IMR-90 (cell line): Measurements from ENCODE around the gene GMEB2. TPM values are rescaled to one million over a fixed set of nuclear protein-coding genes. Genes with fewer than 3 reads are reported as not detected.

ENCODE experiments used
- ATAC-seq: fragments of 200-7000 bp; cut with Tn5 transposase; 2 replicates; pipeline ENCODE4 v1.9.1; 2020; ENCODE audit warnings: low read depth, mild to moderate bottlenecking, moderate library complexity
- BruUV-seq: library from RNA; stranded (reverse); fragments of 400-500 nt; replicated peaks from 2 replicates; lab custom pipeline; 2021; lab: Mats Ljungman, UMichigan
- CTCF ChIA-PET: fragments of 300-600 bp; formaldehyde crosslinking; extraction: SDS; loops from one replicate; lab custom pipeline; 2021; ENCODE audit warnings: antibody characterized with exemption; lab: Yijun Ruan, JAX
- POLR2A ChIA-PET: fragments of 300-600 bp; sonication (Branson Sonifier 250); formaldehyde crosslinking; loops from one replicate; lab custom pipeline; 2022; ENCODE audit warnings: antibody characterized with exemption; ENCODE audit not compliant: unreplicated experiment; lab: Charles Lee
- DNase-seq: peaks from one replicate; pipeline ENCODE4 v3.0.0; 2013
- H2AFZ ChIP-seq: replicated peaks from 2 replicates; pipeline ENCODE3; 2013; ENCODE audit warnings: low read length, mild to moderate bottlenecking; ENCODE audit not compliant: poor library complexity
- H2AK5ac ChIP-seq: 2 replicates; pipeline ENCODE4 v1.6.1; 2013; ENCODE audit warnings: low read depth, low read length, inconsistent platforms
- H2AK9ac ChIP-seq: replicated peaks from 2 replicates; pipeline ENCODE3; 2013; ENCODE audit warnings: mild to moderate bottlenecking, low read depth, low read length, moderate library complexity; ENCODE audit not compliant: poor library complexity
- H2BK120ac ChIP-seq: 2 replicates; pipeline ENCODE4 v1.6.1; 2013; ENCODE audit warnings: low read depth, low read length, inconsistent platforms
- H2BK15ac ChIP-seq: 3 replicates; pipeline ENCODE4 v1.6.1; 2013; ENCODE audit warnings: low read depth, low read length, inconsistent platforms
- H2BK20ac ChIP-seq: 2 replicates; pipeline ENCODE4 v1.6.1; 2013; ENCODE audit warnings: low read depth, mild to moderate bottlenecking, inconsistent platforms, low read length, moderate library complexity
- H2BK5ac ChIP-seq: 2 replicates; pipeline ENCODE4 v1.6.1; 2013; ENCODE audit warnings: mild to moderate bottlenecking, low read depth, low read length, inconsistent platforms; ENCODE audit not compliant: poor library complexity, severe bottlenecking
- H3K14ac ChIP-seq: replicated peaks from 2 replicates; pipeline ENCODE4 v1.6.1; 2013; ENCODE audit warnings: low read depth, low read length, inconsistent platforms
- H3K18ac ChIP-seq: 2 replicates; pipeline ENCODE4 v1.6.1; 2013; ENCODE audit warnings: low read depth, low read length, control low read depth
- H3K23ac ChIP-seq: 2 replicates; pipeline ENCODE4 v1.6.1; 2013; ENCODE audit warnings: low read depth, low read length, inconsistent platforms
- H3K27ac ChIP-seq: 2 replicates; pipeline ENCODE4 v1.5.1; 2013; ENCODE audit warnings: mild to moderate bottlenecking, control low read depth, low read length; ENCODE audit not compliant: insufficient read depth
- H3K27me3 ChIP-seq: 2 replicates; pipeline ENCODE4 v1.6.1; 2013; ENCODE audit warnings: low read length; ENCODE audit not compliant: control insufficient read depth, insufficient read depth
- H3K36me3 ChIP-seq: 2 replicates; pipeline ENCODE4 v1.6.1; 2013; ENCODE audit warnings: low read length, mixed read lengths; ENCODE audit not compliant: control insufficient read depth, insufficient read depth
- H3K4ac ChIP-seq: 2 replicates; pipeline ENCODE4 v1.6.1; 2013; ENCODE audit warnings: low read depth, low read length, inconsistent platforms
- H3K4me1 ChIP-seq: 2 replicates; pipeline ENCODE4 v1.6.1; 2013; ENCODE audit warnings: low read length, mixed read lengths; ENCODE audit not compliant: control insufficient read depth, insufficient read depth
- H3K4me2 ChIP-seq: 2 replicates; pipeline ENCODE4 v1.6.1; 2013; ENCODE audit warnings: low read depth, mild to moderate bottlenecking, control low read depth, low read length, moderate library complexity
- H3K4me3 ChIP-seq: 2 replicates; pipeline ENCODE4 v1.5.1; 2013; ENCODE audit warnings: low read depth, mild to moderate bottlenecking, control low read depth, low read length, moderate library complexity; ENCODE audit not compliant: insufficient read depth
- H3K56ac ChIP-seq: 2 replicates; pipeline ENCODE4 v1.6.1; 2013; ENCODE audit warnings: low read length, inconsistent platforms; ENCODE audit not compliant: insufficient read depth; ENCODE audit errors: extremely low read depth
- H3K79me1 ChIP-seq, 2 experiments: 2 replicates each; pipeline ENCODE4 v1.6.1; 2013; ENCODE audit warnings: low read length in 2 of 2, inconsistent platforms in 1 of 2, low read depth in 1 of 2
- H3K9ac ChIP-seq: 2 replicates; pipeline ENCODE4 v1.6.1; 2013; ENCODE audit warnings: low read depth, low read length, control low read depth
- H3K9me1 ChIP-seq: 2 replicates; pipeline ENCODE4 v1.6.1; 2013; ENCODE audit warnings: low read length, inconsistent platforms; ENCODE audit not compliant: insufficient read depth
- H3K9me3 ChIP-seq: 2 replicates; pipeline ENCODE4 v1.6.1; 2013; ENCODE audit warnings: low read length; ENCODE audit not compliant: control insufficient read depth, insufficient read depth
- H4K20me1 ChIP-seq: 2 replicates; pipeline ENCODE4 v1.6.1; 2013; ENCODE audit warnings: low read length, inconsistent platforms; ENCODE audit not compliant: insufficient read depth
- H4K5ac ChIP-seq: 2 replicates; pipeline ENCODE4 v1.6.1; 2013; ENCODE audit warnings: mild to moderate bottlenecking, low read depth, low read length, control low read depth
- H4K8ac ChIP-seq, 2 experiments: 2 replicates each; pipeline ENCODE4 v1.6.1; 2013; ENCODE audit warnings: low read depth in 2 of 2, low read length in 2 of 2, control low read depth in 1 of 2, inconsistent platforms in 1 of 2
- H4K91ac ChIP-seq: 2 replicates; pipeline ENCODE4 v1.6.1; 2013; ENCODE audit warnings: low read depth, low read length, inconsistent platforms; ENCODE audit not compliant: insufficient read depth
- CHD1 ChIP-seq: IDR thresholded peaks from 2 replicates; pipeline ENCODE4 v1.6.1; 2012; ENCODE audit warnings: low read depth, low read length, improper control_type of control experiment
- MXI1 ChIP-seq: IDR thresholded peaks from 2 replicates; pipeline ENCODE4 v1.6.1; 2012; ENCODE audit warnings: low read depth, mild to moderate bottlenecking, low read length, moderate library complexity, borderline replicate concordance
- POLR2A ChIP-seq: IDR thresholded peaks from 2 replicates; pipeline ENCODE4 v1.6.1; 2012; ENCODE audit warnings: mild to moderate bottlenecking, low read depth, low read length
- WGBS, 2 experiments: methylation state at CpG; one replicate each; pipeline versions ENCODE4 v1.1.5 to v1.1.7; 2013; ENCODE audit warnings: missing lambda C conversion rate in 2 of 2; ENCODE audit not compliant: insufficient read length in 1 of 2; ENCODE audit errors: extremely low coverage in 2 of 2; 5-methylcytosine and 5-hydroxymethylcytosine counted together
- dilution Hi-C: fragments of 300-500 bp; cut with HindIII; formaldehyde crosslinking; loops from one replicate; pipeline ENCODE4 v1.14.3; 2018; ENCODE audit warnings: low sequenced_read_pairs; ENCODE audit not compliant: unreplicated experiment
- in situ Hi-C: fragments of 300-500 bp; cut with MboI; formaldehyde crosslinking; loops from 3 replicates; pipeline ENCODE4 v1.14.3; 2019; ENCODE audit warnings: low sequenced_read_pairs, inconsistent platforms, mixed read lengths
- intact Hi-C: fragments of 100-400 bp; cut with micrococcal nuclease; formaldehyde crosslinking; loops from 2 replicates; pipeline ENCODE4 v1.10.0; 2022
- polyA plus RNA-seq, 3 experiments: library from polyadenylated mRNA; depleted of rRNA; stranded (reverse); fragments of >200 nt; gene quantifications; 2 replicates each; pipeline ENCODE4 v1.2.3, GENCODE V29; 2012; ENCODE audit warnings: low replicate concordance in 1 of 3
- total RNA-seq: library from RNA; depleted of rRNA; stranded (reverse); fragments of >200 nt; gene quantifications from 2 replicates; pipeline ENCODE4 v1.2.3, GENCODE V29; 2012

The GMEB2 gene
- total and polyA plus RNA-seq, 2 of the 4 experiments (the other 2 are of a cell fraction): 5.0 to 10.0 TPM

GRCh38 chr20:63627129-63627750, 339 bp upstream of the GMEB2 start (continued):
- no peak for TF ChIP-seq CHD1

GRCh38 chr20:63625771-63626423, 1.0 kb downstream of the GMEB2 start:
- H4K8ac ChIP-seq: peak overlapping the region; percentile 86 to 95
- H3K9me1 ChIP-seq: peaks cover 6% of the 10 kb centered on the region; the same call in 1 of the 2 replicates
- peak overlapping the region; percentile 99 for H2AK5ac ChIP-seq
- peak overlapping the region; percentile 98 for H3K23ac ChIP-seq
- dilution Hi-C loops: no loop called here
- H4K5ac ChIP-seq: peak overlapping the region; percentile 91
- peak overlapping the region; percentile 92 for H3K4me2 ChIP-seq
- H2BK120ac ChIP-seq: peak overlapping the region; percentile 46; the same call in 1 of the 2 replicates
- 0% methylated on average over 6 of the region's 36 CpGs; no CpG with 5 or more reads in 1 of the 2 experiments for WGBS, 2 experiments
- H2BK5ac ChIP-seq: peak overlapping the region; percentile 99
- ATAC-seq: no peak
- TF ChIP-seq POLR2A (peak; percentile 61), MXI1 (no peak)
- H3K4me3 ChIP-seq: peak overlapping the region; percentile 100
- H3K9ac ChIP-seq: peak overlapping the region; percentile 99
- peak overlapping the region; percentile 88 for H3K4ac ChIP-seq
- H2BK20ac ChIP-seq: no peak overlapping the region
- peaks cover 27 to 68% of the 10 kb centered on the region in 2 experiments for H3K79me1 ChIP-seq
- no peaks in the 10 kb centered on the region for H3K27me3 ChIP-seq
- H3K14ac ChIP-seq: peak overlapping the region; percentile 87
- DNase-seq: peak; percentile 17
- H2AFZ ChIP-seq: peak overlapping the region; percentile 92
- peak overlapping the region; percentile 70; the same call in 1 of the 2 replicates for H3K18ac ChIP-seq
- POLR2A ChIA-PET: no interaction called here
- H3K36me3 ChIP-seq: no peaks in the 10 kb centered on the region
- no peaks in the 10 kb centered on the region for H3K9me3 ChIP-seq
- H2AK9ac ChIP-seq: peak overlapping the region; percentile 100
- no TSS peak for BruUV-seq
- peaks cover 2% of the 10 kb centered on the region; the same call in 1 of the 2 replicates for H3K4me1 ChIP-seq
- H3K27ac ChIP-seq: peak overlapping the region; percentile 99
- intact Hi-C loops: no loop called here
- peaks cover 6% of the 10 kb centered on the region for H4K20me1 ChIP-seq
- H2BK15ac ChIP-seq: no peak overlapping the region
- H4K91ac ChIP-seq: peak overlapping the region; percentile 89
- peak overlapping the region; percentile 90 for H3K56ac ChIP-seq
- CTCF ChIA-PET: no interaction called here
- in situ Hi-C loops: no loop called here
